SK-N-SH treated with all-trans-retinoic acid at 6 μM for 48 hours (cell line): ENCODE measurements around the gene FAM83E.

Experiments used
- ATAC-seq: fragments of 200-7000 bp; cut with Tn5 transposase; 3 replicates; pipeline ENCODE4 v1.9.1; 2020; ENCODE audit warnings: mild to moderate bottlenecking, moderate library complexity
- ARNTL ChIP-seq: fragments of 450-650 bp; formaldehyde crosslinking; IDR thresholded peaks from 2 replicates; pipeline ENCODE4 v1.5.0; 2020; ENCODE audit warnings: low read depth, mild to moderate bottlenecking, moderate library complexity, borderline replicate concordance
- BACH2 ChIP-seq: fragments of 250-450 bp; sonication (Bioruptor Pico); IDR thresholded peaks from 2 replicates; pipeline ENCODE4 v1.9.0; 2021; ENCODE audit warnings: mild to moderate bottlenecking, borderline replicate concordance
- CREB5 ChIP-seq: fragments of 250-450 bp; sonication (Bioruptor Pico); IDR thresholded peaks from 2 replicates; pipeline ENCODE4 v1.5.1; 2020; ENCODE audit warnings: low read depth, mild to moderate bottlenecking, moderate library complexity
- CSDC2 ChIP-seq: fragments of 250-450 bp; sonication (Bioruptor Pico); IDR thresholded peaks from 2 replicates; pipeline ENCODE4 v1.5.0; 2020; ENCODE audit warnings: mild to moderate bottlenecking, moderate library complexity
- ESRRG ChIP-seq: fragments of 250-450 bp; sonication (Bioruptor Pico); IDR thresholded peaks from 2 replicates; pipeline ENCODE4 v1.6.1; 2021; ENCODE audit warnings: mild to moderate bottlenecking
- GLIS3 ChIP-seq: fragments of 250-450 bp; sonication (Bioruptor Pico); IDR thresholded peaks from 2 replicates; pipeline ENCODE4 v1.5.0; 2020; ENCODE audit warnings: mild to moderate bottlenecking, moderate library complexity
- ISL1 ChIP-seq: fragments of 250-450 bp; sonication (Bioruptor Pico); IDR thresholded peaks from 2 replicates; pipeline ENCODE4 v2.1.2; 2022; ENCODE audit warnings: mild to moderate bottlenecking, moderate library complexity
- OSR1 ChIP-seq: fragments of 250-450 bp; sonication (Bioruptor Pico); IDR thresholded peaks from 2 replicates; pipeline ENCODE4 v1.8.0; 2022; ENCODE audit warnings: moderate library complexity, mild to moderate bottlenecking, inconsistent platforms
- PATZ1 ChIP-seq: fragments of 250-450 bp; sonication (Bioruptor Pico); IDR thresholded peaks from 2 replicates; pipeline ENCODE4 v1.8.0; 2020; ENCODE audit warnings: mild to moderate bottlenecking, moderate library complexity, borderline replicate concordance
- POU6F1 ChIP-seq: fragments of 250-450 bp; sonication (Bioruptor Pico); IDR thresholded peaks from 2 replicates; pipeline ENCODE4 v1.8.0; 2021; ENCODE audit warnings: low read depth, mild to moderate bottlenecking, moderate library complexity, borderline replicate concordance
- PPARA ChIP-seq: fragments of 250-450 bp; sonication (Bioruptor Pico); IDR thresholded peaks from 2 replicates; pipeline ENCODE4 v1.5.0; 2020; ENCODE audit warnings: mild to moderate bottlenecking, borderline replicate concordance
- SNAI2 ChIP-seq: fragments of 250-450 bp; sonication (Bioruptor Pico); IDR thresholded peaks from 2 replicates; pipeline ENCODE4 v1.5.0; 2020; ENCODE audit warnings: mild to moderate bottlenecking, moderate library complexity
- TCF4 ChIP-seq: fragments of 250-450 bp; sonication (Bioruptor Pico); IDR thresholded peaks from 2 replicates; pipeline ENCODE4 v1.8.0; 2021; ENCODE audit warnings: mild to moderate bottlenecking, moderate library complexity, borderline replicate concordance
- TOX ChIP-seq: fragments of 250-450 bp; sonication (Bioruptor Pico); IDR thresholded peaks from 2 replicates; pipeline ENCODE4 v1.8.0; 2021; ENCODE audit warnings: mild to moderate bottlenecking, moderate library complexity, borderline replicate concordance
- TSHZ2 ChIP-seq: fragments of 250-450 bp; sonication (Bioruptor Pico); IDR thresholded peaks from 2 replicates; pipeline ENCODE4 v1.5.0; 2020; ENCODE audit warnings: mild to moderate bottlenecking, moderate library complexity
- ZC3H10 ChIP-seq: fragments of 250-450 bp; sonication (Bioruptor Pico); IDR thresholded peaks from 2 replicates; pipeline ENCODE4 v1.5.1; 2021; ENCODE audit warnings: mild to moderate bottlenecking, moderate library complexity
- ZFP30 ChIP-seq: fragments of 450-650 bp; formaldehyde crosslinking; IDR thresholded peaks from 2 replicates; pipeline ENCODE4 v1.5.0; 2022; ENCODE audit warnings: mild to moderate bottlenecking, moderate library complexity
- ZNF565 ChIP-seq: fragments of 450-650 bp; formaldehyde crosslinking; conservative IDR thresholded peaks from 2 replicates; pipeline ENCODE4 v1.5.0; 2020; ENCODE audit warnings: low read depth, mild to moderate bottlenecking, moderate library complexity

The FAM83E gene

GRCh38 chr19:48623556-48624066 lies 8.7 kb upstream of the FAM83E start:
- TF ChIP-seq ZFP30 (CRISPR knock-in tag) (no peak), TCF4 (peak; percentile 22; the same call in 1 of the 2 replicates)
- no peak for ATAC-seq

GRCh38 chr19:48619692-48620585 lies 5.1 kb upstream of the FAM83E start:
- no peak for ATAC-seq
- 0 out of 2 replicates have a peak, but pooled peaks have one; percentile 62 for TF ChIP-seq CSDC2
- TF ChIP-seq TOX (CRISPR knock-in tag): no peak
- TF ChIP-seq CREB5 (CRISPR knock-in tag): no peak
- TF ChIP-seq ZFP30 (CRISPR knock-in tag): no peak
- TF ChIP-seq ISL1 (CRISPR knock-in tag): no peak
- 0 out of 2 replicates have a peak, but pooled peaks have one; percentile 9 for TF ChIP-seq TSHZ2

- peak; percentile 87 for ATAC-seq
- no peak for TF ChIP-seq BACH2 (CRISPR knock-in tag)
- TF ChIP-seq TSHZ2: peak; percentile 46; the same call in 1 of the 2 replicates
These were observed 4.2 kb upstream of the FAM83E start, which contains the start of the genes RPL18 and SPHK2 for GRCh38 chr19:48618916-48619691. RPL18 (minus strand) TSS chr19:48619178; CDS start chr19:48619143, 35 bp downstream. SPHK2 (plus strand) TSS chr19:48619506; CDS start chr19:48620515, 1,009 bp downstream.

GRCh38 chr19:48618278-48618915 lies 3.5 kb upstream of the FAM83E start:
- no peak for ATAC-seq
- TF ChIP-seq ESRRG: no peak
- TF ChIP-seq ZNF565 (CRISPR knock-in tag): no peak
- no peak for TF ChIP-seq TCF4
- TF ChIP-seq POU6F1 (CRISPR knock-in tag): no peak
- no peak for TF ChIP-seq PATZ1 (CRISPR knock-in tag)
- no peak for TF ChIP-seq ARNTL (CRISPR knock-in tag)
- TF ChIP-seq CREB5 (CRISPR knock-in tag): no peak
- no peak for TF ChIP-seq ISL1 (CRISPR knock-in tag)
- no peak for TF ChIP-seq GLIS3 (CRISPR knock-in tag)
- no peak for TF ChIP-seq BACH2 (CRISPR knock-in tag)
- TF ChIP-seq ZC3H10 (CRISPR knock-in tag): no peak
- TF ChIP-seq OSR1 (CRISPR knock-in tag): no peak
- TF ChIP-seq PPARA (CRISPR knock-in tag): no peak
- no peak for TF ChIP-seq SNAI2 (CRISPR knock-in tag)
